Parathyroid adenoma (tissue), 2 donors: ENCODE data around the gene MRGPRG.

Experiments used
- H2AFZ ChIP-seq: fragments of 300-600 bp; sonication (generic); one replicate; pipeline ENCODE4 v1.7.0; 2017; ENCODE audit warnings: antibody characterized with exemption, mild to moderate bottlenecking
- H3K27ac ChIP-seq: fragments of 300-600 bp; sonication (generic); one replicate; pipeline ENCODE4 v1.7.0; 2017
- H3K27me3 ChIP-seq: fragments of 300-600 bp; sonication (generic); one replicate; pipeline ENCODE4 v1.7.0; 2017; ENCODE audit warnings: low read length; ENCODE audit not compliant: control insufficient read depth, insufficient read depth
- H3K36me3 ChIP-seq: fragments of 300-600 bp; sonication (generic); one replicate; pipeline ENCODE4 v1.7.0; 2017; ENCODE audit warnings: low read length; ENCODE audit not compliant: control insufficient read depth, insufficient read depth
- H3K4me1 ChIP-seq: fragments of 300-600 bp; sonication (generic); one replicate; pipeline ENCODE4 v1.7.0; 2017; ENCODE audit warnings: control low read depth
- H3K4me2 ChIP-seq: fragments of 300-600 bp; sonication (generic); one replicate; pipeline ENCODE4 v1.7.0; 2017; ENCODE audit warnings: low read length
- H3K4me3 ChIP-seq: fragments of 300-600 bp; sonication (generic); one replicate; pipeline ENCODE4 v1.7.0; 2017; ENCODE audit warnings: low read depth, low read length
- H3K79me2 ChIP-seq: fragments of 300-600 bp; sonication (generic); one replicate; pipeline ENCODE4 v1.7.0; 2017; ENCODE audit warnings: control low read depth
- H3K9ac ChIP-seq: fragments of 300-600 bp; sonication (generic); one replicate; pipeline ENCODE4 v1.7.0; 2017; ENCODE audit warnings: mild to moderate bottlenecking
- H3K9me3 ChIP-seq: fragments of 300-600 bp; sonication (generic); one replicate; pipeline ENCODE4 v1.7.0; 2017; ENCODE audit warnings: low read length; ENCODE audit not compliant: control insufficient read depth
- CTCF ChIP-seq: fragments of 300-600 bp; sonication (generic); IDR thresholded peaks from one replicate; pipeline ENCODE4 v1.7.0; 2017; ENCODE audit warnings: antibody characterized with exemption, mild to moderate bottlenecking
- donor health status: primary hyperparathyroidism.

Gene MRGPRG

GRCh38 chr11:3189886-3190583, 28.6 kb downstream of the MRGPRG start:
- Histone ChIP-seq H3K79me2 (no peaks in the 10 kb centered on the region), H3K27me3 (no peaks in the 10 kb centered on the region), H3K9me3 (no peaks in the 10 kb centered on the region), H3K4me1 (no peaks in the 10 kb centered on the region), H3K36me3 (no peaks in the 10 kb centered on the region), H3K27ac (no peak overlapping the region), H3K4me3 (no peak overlapping the region), H2AFZ (no peak overlapping the region), H3K4me2 (no peak overlapping the region), H3K9ac (no peak overlapping the region)
- TF ChIP-seq CTCF, result no peak

- H3K9ac ChIP-seq, result no peak overlapping the region
- H3K27me3 ChIP-seq, result no peaks in the 10 kb centered on the region
- no peak overlapping the region for H3K4me3 ChIP-seq
- H3K4me2 ChIP-seq, result no peak overlapping the region
- no peak overlapping the region for H3K27ac ChIP-seq
- H2AFZ ChIP-seq, result no peak overlapping the region
- no peaks in the 10 kb centered on the region for H3K79me2 ChIP-seq
- no peaks in the 10 kb centered on the region for H3K9me3 ChIP-seq
- no peaks in the 10 kb centered on the region for H3K36me3 ChIP-seq
- H3K4me1 ChIP-seq, result no peaks in the 10 kb centered on the region
- TF ChIP-seq CTCF, result no peak
Measured at GRCh38 chr11:3189196-3189843, 29.3 kb downstream of the MRGPRG start.

- Histone ChIP-seq H3K27me3 (no peaks in the 10 kb centered on the region), H3K27ac (no peak overlapping the region), H3K36me3 (no peaks in the 10 kb centered on the region), H3K4me3 (no peak overlapping the region), H3K9ac (no peak overlapping the region), H3K4me1 (no peaks in the 10 kb centered on the region), H3K9me3 (no peaks in the 10 kb centered on the region), H2AFZ (no peak overlapping the region), H3K4me2 (no peak overlapping the region), H3K79me2 (no peaks in the 10 kb centered on the region)
- TF ChIP-seq CTCF, result no peak
Measured at GRCh38 chr11:3188496-3189195, 30.0 kb downstream of the MRGPRG start.

GRCh38 chr11:3186166-3186953, 32.3 kb downstream of the MRGPRG start:
- Histone ChIP-seq H3K36me3 (no peaks in the 10 kb centered on the region), H3K27ac (no peak overlapping the region), H3K27me3 (no peaks in the 10 kb centered on the region), H3K9me3 (no peaks in the 10 kb centered on the region), H3K4me3 (no peak overlapping the region), H3K9ac (no peak overlapping the region), H3K4me2 (no peak overlapping the region), H3K79me2 (no peaks in the 10 kb centered on the region), H3K4me1 (no peaks in the 10 kb centered on the region), H2AFZ (no peak overlapping the region)
- no peak for TF ChIP-seq CTCF
